MCF 10A (cell line): ENCODE data around the gene PIGP. TPM values are rescaled to one million over a fixed set of nuclear protein-coding genes. Genes with fewer than 3 reads are reported as not detected.
"Not testable (repeated sequence)": the region's sequence is repeated elsewhere in the genome, so short reads cannot be mapped to it uniquely, and the experiment has no call there.

ENCODE experiments used
- BruUV-seq: library from RNA; stranded (reverse); fragments of 400-500 nt; replicated peaks from 2 replicates; lab custom pipeline; 2021; lab: Mats Ljungman, UMichigan
- CTCF ChIA-PET: fragments of 300-600 bp; sonication (Branson Sonifier 250); formaldehyde crosslinking; extraction: SDS; loops from one replicate; lab custom pipeline; 2021; ENCODE audit warnings: antibody characterized with exemption, inconsistent platforms; lab: Yijun Ruan, JAX
- POLR2A ChIA-PET: fragments of 300-600, 350-650 bp; sonication (Branson Sonifier 250); formaldehyde crosslinking; extraction: SDS; loops from one replicate; lab custom pipeline; 2020; ENCODE audit warnings: antibody characterized with exemption, inconsistent platforms; lab: Yijun Ruan, JAX
- DNase-seq: peaks from one replicate; pipeline ENCODE4 v3.0.0-alpha.2; 2018; ENCODE audit not compliant: unreplicated experiment
- H3K27ac Mint-ChIP-seq: one replicate; pipeline ENCODE4 v1.8.0; 2022; ENCODE audit warnings: mild to moderate bottlenecking, low read depth, mixed read lengths; ENCODE audit not compliant: unreplicated experiment
- H3K27me3 Mint-ChIP-seq: one replicate; pipeline ENCODE4 v1.8.0; 2022; ENCODE audit warnings: mixed read lengths; ENCODE audit not compliant: insufficient read depth, unreplicated experiment
- H3K36me3 Mint-ChIP-seq: one replicate; pipeline ENCODE4 v1.8.0; 2022; ENCODE audit warnings: mild to moderate bottlenecking, moderate library complexity, mixed read lengths; ENCODE audit not compliant: insufficient read depth, unreplicated experiment
- H3K4me1 Mint-ChIP-seq: one replicate; pipeline ENCODE4 v1.8.0; 2022; ENCODE audit warnings: mixed read lengths; ENCODE audit not compliant: insufficient read depth, unreplicated experiment
- H3K4me3 Mint-ChIP-seq: one replicate; pipeline ENCODE4 v1.8.0; 2022; ENCODE audit warnings: mild to moderate bottlenecking, moderate library complexity, mixed read lengths; ENCODE audit not compliant: unreplicated experiment
- H3K9me3 Mint-ChIP-seq: one replicate; pipeline ENCODE4 v1.8.0; 2022; ENCODE audit warnings: mixed read lengths; ENCODE audit not compliant: unreplicated experiment
- intact Hi-C: fragments of 100-400 bp; cut with micrococcal nuclease; formaldehyde crosslinking; loops from 2 replicates; pipeline ENCODE4 v1.14.1; 2022
- total RNA-seq: library from RNA; stranded (reverse); gene quantifications from 2 replicates; pipeline ENCODE4 v1.2.3, GENCODE V29; 2022
- TF ChIP-seq, protein P1 (sequence below): fragments of 200-600 bp; IDR thresholded peaks from one replicate; pipeline ENCODE4 v1.8.0; 2022; ENCODE audit warnings: antibody characterized with exemption, mild to moderate bottlenecking; ENCODE audit not compliant: unreplicated experiment

The PIGP gene
- total RNA-seq, 1 experiment from 2014 or later = 29.8 TPM

DNA sequence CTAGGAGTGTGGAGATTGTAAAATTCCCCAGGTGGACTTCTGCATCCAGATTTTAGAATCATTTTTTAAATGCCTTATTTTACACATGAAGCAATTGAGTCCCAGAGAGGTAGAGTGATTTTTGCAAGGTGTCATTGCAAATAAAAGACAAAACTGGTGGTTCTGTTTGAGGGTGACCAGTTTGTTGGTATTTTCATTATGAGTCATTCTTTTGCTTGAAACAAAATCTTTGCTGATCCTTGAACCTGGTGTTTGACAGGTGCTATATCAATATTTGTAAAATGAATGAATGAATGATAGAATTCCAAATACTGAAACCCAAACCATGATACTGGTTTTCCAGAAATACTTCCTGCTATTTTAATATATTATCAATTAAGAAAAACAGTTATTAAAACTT is 44.3 kb upstream of the PIGP start:
- H3K27me3 Mint-ChIP-seq = no peaks in the 10 kb centered on the region
- peaks cover 16% of the 10 kb centered on the region for H3K36me3 Mint-ChIP-seq
- no peaks in the 10 kb centered on the region for H3K9me3 Mint-ChIP-seq
- H3K4me3 Mint-ChIP-seq = no peak overlapping the region
- no TSS peak for BruUV-seq
- POLR2A ChIA-PET = no interaction called here
- no peak overlapping the region for H3K27ac Mint-ChIP-seq
- peaks cover 22% of the 10 kb centered on the region for H3K4me1 Mint-ChIP-seq
- no peak for DNase-seq
- intact Hi-C loops = no loop called here
- TF ChIP-seq, protein P1, sequence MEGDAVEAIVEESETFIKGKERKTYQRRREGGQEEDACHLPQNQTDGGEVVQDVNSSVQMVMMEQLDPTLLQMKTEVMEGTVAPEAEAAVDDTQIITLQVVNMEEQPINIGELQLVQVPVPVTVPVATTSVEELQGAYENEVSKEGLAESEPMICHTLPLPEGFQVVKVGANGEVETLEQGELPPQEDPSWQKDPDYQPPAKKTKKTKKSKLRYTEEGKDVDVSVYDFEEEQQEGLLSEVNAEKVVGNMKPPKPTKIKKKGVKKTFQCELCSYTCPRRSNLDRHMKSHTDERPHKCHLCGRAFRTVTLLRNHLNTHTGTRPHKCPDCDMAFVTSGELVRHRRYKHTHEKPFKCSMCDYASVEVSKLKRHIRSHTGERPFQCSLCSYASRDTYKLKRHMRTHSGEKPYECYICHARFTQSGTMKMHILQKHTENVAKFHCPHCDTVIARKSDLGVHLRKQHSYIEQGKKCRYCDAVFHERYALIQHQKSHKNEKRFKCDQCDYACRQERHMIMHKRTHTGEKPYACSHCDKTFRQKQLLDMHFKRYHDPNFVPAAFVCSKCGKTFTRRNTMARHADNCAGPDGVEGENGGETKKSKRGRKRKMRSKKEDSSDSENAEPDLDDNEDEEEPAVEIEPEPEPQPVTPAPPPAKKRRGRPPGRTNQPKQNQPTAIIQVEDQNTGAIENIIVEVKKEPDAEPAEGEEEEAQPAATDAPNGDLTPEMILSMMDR = no peak
- CTCF ChIA-PET = no interaction called here

GRCh38 chr21:37116459-37116858 is 43.6 kb upstream of the PIGP start:
- peaks cover 22% of the 10 kb centered on the region for H3K4me1 Mint-ChIP-seq
- H3K27ac Mint-ChIP-seq, H3K27me3 Mint-ChIP-seq, intact Hi-C loops, H3K4me3 Mint-ChIP-seq, H3K9me3 Mint-ChIP-seq, BruUV-seq, DNase-seq: not testable (repeated sequence)
- POLR2A ChIA-PET = interaction anchor here (0.8 kb wide), 1 partner anchor 10 kb away, joined by 3 read pairs; no protein-coding TSS in a partner anchor
- CTCF ChIA-PET = interaction anchor here (0.6 kb wide), 1 partner anchor 881 kb away, joined by 3 read pairs; no protein-coding TSS in a partner anchor
- H3K36me3 Mint-ChIP-seq = peaks cover 15% of the 10 kb centered on the region

GRCh38 chr21:37114301-37114700 is 41.4 kb upstream of the PIGP start:
- H3K4me1 Mint-ChIP-seq = peaks cover 22% of the 10 kb centered on the region
- CTCF ChIA-PET, DNase-seq, H3K36me3 Mint-ChIP-seq, H3K27me3 Mint-ChIP-seq, H3K9me3 Mint-ChIP-seq, BruUV-seq, intact Hi-C loops, H3K4me3 Mint-ChIP-seq, POLR2A ChIA-PET, H3K27ac Mint-ChIP-seq: not testable (repeated sequence)

DNA sequence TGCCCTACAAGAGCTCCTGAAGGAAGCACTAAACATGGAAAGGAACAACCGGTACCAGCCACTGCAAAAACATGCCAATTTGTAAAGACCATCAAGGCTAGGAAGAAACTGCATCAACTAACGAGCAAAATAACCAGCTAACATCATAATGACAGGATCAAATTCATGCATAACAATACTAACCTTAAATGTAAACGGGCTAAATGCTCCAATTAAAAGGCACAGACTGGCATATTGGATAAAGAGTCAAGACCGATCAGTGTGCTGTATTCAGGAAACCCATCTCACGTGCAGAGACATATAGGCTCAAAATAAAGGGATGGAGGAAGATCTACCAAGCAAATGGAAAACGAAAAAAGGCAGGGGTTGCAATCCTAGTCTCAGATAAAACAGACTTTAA is 38.2 kb upstream of the PIGP start:
- DNase-seq, H3K27ac Mint-ChIP-seq, H3K9me3 Mint-ChIP-seq, H3K4me3 Mint-ChIP-seq, intact Hi-C loops, POLR2A ChIA-PET, H3K27me3 Mint-ChIP-seq, BruUV-seq, CTCF ChIA-PET, H3K4me1 Mint-ChIP-seq: not testable (repeated sequence)
- peaks cover 20% of the 10 kb centered on the region for H3K36me3 Mint-ChIP-seq

- no TSS peak for BruUV-seq
- intact Hi-C loops = no loop called here
- peaks cover 27% of the 10 kb centered on the region for H3K36me3 Mint-ChIP-seq
- no peak overlapping the region for H3K4me3 Mint-ChIP-seq
- POLR2A ChIA-PET = no interaction called here
- CTCF ChIA-PET = no interaction called here
- no peaks in the 10 kb centered on the region for H3K27me3 Mint-ChIP-seq
- DNase-seq = no peak
- H3K4me1 Mint-ChIP-seq = peaks cover 13% of the 10 kb centered on the region
- TF ChIP-seq, protein P1 = no peak
- H3K27ac Mint-ChIP-seq = no peak overlapping the region
- H3K9me3 Mint-ChIP-seq = peaks cover 8% of the 10 kb centered on the region
Measured at GRCh38 chr21:37106998-37107397, 34.1 kb upstream of the PIGP start.

GRCh38 chr21:37102746-37103145 is 29.9 kb upstream of the PIGP start:
- H3K27ac Mint-ChIP-seq = peak overlapping the region; percentile 17
- H3K36me3 Mint-ChIP-seq = peaks cover 39% of the 10 kb centered on the region
- H3K4me3 Mint-ChIP-seq, BruUV-seq, H3K27me3 Mint-ChIP-seq, intact Hi-C loops, H3K9me3 Mint-ChIP-seq: not testable (repeated sequence)
- DNase-seq = peak; percentile 40
- ChIA-PET CTCF (interaction anchor here (0.6 kb wide), 1 partner anchor 27 kb away, joined by 4 read pairs; no protein-coding TSS in a partner anchor), POLR2A (interaction anchor here (0.6 kb wide), 1 partner anchor 105 kb away, joined by 3 read pairs; no protein-coding TSS in a partner anchor)
- peaks cover 13% of the 10 kb centered on the region for H3K4me1 Mint-ChIP-seq
